Aorta (tissue), 5 donors: ENCODE data around the gene CRYBG2. TPM values are rescaled to one million over a fixed set of nuclear protein-coding genes. Genes with fewer than 3 reads are reported as not detected.

ENCODE experiments used
- ATAC-seq: fragments of 200-7000 bp; cut with Tn5 transposase; one replicate; pipeline ENCODE4 v1.9.1; 2022; ENCODE audit warnings: moderate library complexity; ENCODE audit not compliant: low FRiP score
- DNase-seq, 2 donors: peaks; one replicate each; pipeline ENCODE4 v3.0.0-alpha.2; 2020
- H3K27ac ChIP-seq, 2 donors: one replicate each; pipeline ENCODE4 v1.5.1; 2013; ENCODE audit warnings: low read length in 2 of 2, mild to moderate bottlenecking in 2 of 2, moderate library complexity in 2 of 2, control low read depth in 1 of 2, inconsistent platforms in 1 of 2, low read depth in 1 of 2
- H3K27me3 ChIP-seq, 2 donors: one replicate each; pipeline ENCODE4 v1.6.1; 2013; ENCODE audit warnings: control low read depth in 1 of 2, low read length in 1 of 2, mild to moderate bottlenecking in 1 of 2, moderate library complexity in 1 of 2; ENCODE audit not compliant: insufficient read depth in 2 of 2, control insufficient read depth in 1 of 2
- H3K36me3 ChIP-seq, 2 donors: one replicate each; pipeline ENCODE4 v1.6.1; 2013; ENCODE audit warnings: control low read depth in 1 of 2, low read length in 1 of 2, mild to moderate bottlenecking in 1 of 2; ENCODE audit not compliant: insufficient read depth in 2 of 2, control insufficient read depth in 1 of 2
- H3K4me1 ChIP-seq, 2 donors: one replicate each; pipeline ENCODE4 v1.6.1; 2013; ENCODE audit warnings: low read length in 2 of 2, control low read depth in 1 of 2, mild to moderate bottlenecking in 1 of 2, moderate library complexity in 1 of 2; ENCODE audit not compliant: insufficient read depth in 2 of 2, control insufficient read depth in 1 of 2
- H3K4me3 ChIP-seq, 2 donors: one replicate each; pipeline ENCODE4 v1.5.1; 2013; ENCODE audit warnings: low read length in 2 of 2, control low read depth in 1 of 2, mild to moderate bottlenecking in 1 of 2
- H3K9me3 ChIP-seq: one replicate; pipeline ENCODE4 v1.6.1; 2013; ENCODE audit warnings: mild to moderate bottlenecking, low read length; ENCODE audit not compliant: control insufficient read depth
- WGBS, 2 donors: extraction: QIAGEN DNeasy Blood & Tissue Kit; methylation state at CpG; one replicate each; pipeline ENCODE4 v1.1.7; 2013; 5-methylcytosine and 5-hydroxymethylcytosine counted together
- intact Hi-C, 2 donors: fragments of 100-400 bp; cut with DNase I; formaldehyde crosslinking; loops; one replicate each; pipeline versions ENCODE4 v1.14.2 to v1.15.0; 2022
- polyA plus RNA-seq, 2 donors: library from polyadenylated mRNA; stranded (reverse); fragments of 200-250 nt; gene quantifications; one replicate each; pipeline ENCODE4 v1.2.3, GENCODE V29; 2013
- total RNA-seq, 2 donors: library from RNA; stranded (reverse); fragmentation: NEBNext Ultra II Directional; extraction: Animal tissue kit (Norgen Biotek cat#: 25700); gene quantifications; one replicate each; pipeline ENCODE4 v1.2.1, GENCODE V29; 2021
- donor health status: healthy with polysubstance abuse.
- donor health status: Bipolar disorder and iron deficiency.
- donor health status: DM: no; HTN: no; CAD: no.
- donor health status: DM: no; HTN: no; CAD: no.
- donor health status: DM: yes; HTN: yes; CAD: no.

CRYBG2 gene
- total and polyA plus RNA-seq, 4 donors: 0.05 to 6.4 (median 0.27) TPM; not detected in 1

- Histone ChIP-seq H3K4me1 (no peaks in the 10 kb centered on the region), H3K36me3 (no peaks in the 10 kb centered on the region), H3K27me3 (no peaks in the 10 kb centered on the region), H3K9me3 (no peaks in the 10 kb centered on the region), H3K27ac (no peak overlapping the region), H3K4me3 (no peak overlapping the region)
- intact Hi-C loops: no loop called here
- DNase-seq (no peak), ATAC-seq (no peak)
- 83 to 84% methylated on average over 7 of the region's 7 CpGs for WGBS, 2 donors
Observed at GRCh38 chr1:26349188-26349876, 4.6 kb downstream of the CRYBG2 start.

- intact Hi-C loops: no loop called here
- 74 to 75% methylated on average over 10 of the region's 10 CpGs for WGBS, 2 donors
Observed at GRCh38 chr1:26346274-26347033, 7.5 kb downstream of the CRYBG2 start.

GRCh38 chr1:26345718-26346117 is 8.2 kb downstream of the CRYBG2 start:
- DNase-seq: no peak
- Histone ChIP-seq H3K4me3 (no peak overlapping the region), H3K4me1 (no peaks in the 10 kb centered on the region), H3K36me3 (no peaks in the 10 kb centered on the region), H3K9me3 (no peaks in the 10 kb centered on the region), H3K27me3 (no peaks in the 10 kb centered on the region), H3K27ac (no peak overlapping the region)
- intact Hi-C loops: no loop called here
- no peak for ATAC-seq
- WGBS, 2 donors: 82 to 86% methylated on average over 14 to 15 of the region's 15 CpGs

More at GRCh38 chr1:26346274-26347033, 7.5 kb downstream of the CRYBG2 start:
- DNase-seq: no peak
- no peak for ATAC-seq
- H3K36me3 ChIP-seq: no peaks in the 10 kb centered on the region
- H3K27me3 ChIP-seq: no peaks in the 10 kb centered on the region
- H3K27ac ChIP-seq: no peak overlapping the region
- no peak overlapping the region for H3K4me3 ChIP-seq
- no peaks in the 10 kb centered on the region for H3K9me3 ChIP-seq
- H3K4me1 ChIP-seq: no peaks in the 10 kb centered on the region

- Histone ChIP-seq H3K9me3 (no peaks in the 10 kb centered on the region), H3K36me3 (no peaks in the 10 kb centered on the region), H3K27me3 (no peaks in the 10 kb centered on the region), H3K27ac (no peak overlapping the region), H3K4me3 (no peak overlapping the region), H3K4me1 (no peaks in the 10 kb centered on the region)
- intact Hi-C loops: no loop called here
- DNase-seq (no peak), ATAC-seq (no peak)
- 90 to 92% methylated on average over 15 of the region's 15 CpGs for WGBS, 2 donors
Observed at GRCh38 chr1:26344147-26344920, 9.6 kb downstream of the CRYBG2 start.

- Histone ChIP-seq H3K27me3 (no peaks in the 10 kb centered on the region), H3K9me3 (no peaks in the 10 kb centered on the region), H3K4me1 (no peaks in the 10 kb centered on the region), H3K27ac (no peak overlapping the region), H3K36me3 (no peaks in the 10 kb centered on the region), H3K4me3 (no peak overlapping the region)
- 60 to 65% methylated on average over 4 of the region's 4 CpGs for WGBS, 2 donors
- intact Hi-C loops: no loop called here
- no peak for ATAC-seq
- no peak for DNase-seq
Observed at GRCh38 chr1:26340047-26340481, 13.9 kb downstream of the CRYBG2 start.

- Histone ChIP-seq H3K27me3 (no peaks in the 10 kb centered on the region), H3K4me1 (no peaks in the 10 kb centered on the region), H3K36me3 (no peaks in the 10 kb centered on the region), H3K27ac (no peak overlapping the region), H3K9me3 (no peaks in the 10 kb centered on the region), H3K4me3 (no peak overlapping the region)
- ATAC-seq (no peak), DNase-seq (no peak)
- intact Hi-C loops: no loop called here
- 80 to 83% methylated on average over 1 of the region's 1 CpG for whole genome bisulfite sequencing, 2 donors
Observed at GRCh38 chr1:26338670-26339069, 15.3 kb downstream of the CRYBG2 start.

- WGBS, 2 donors: 84 to 92% methylated on average over 4 of the region's 4 CpGs
- intact Hi-C loops: no loop called here
- Histone ChIP-seq H3K27me3 (no peaks in the 10 kb centered on the region), H3K36me3 (no peaks in the 10 kb centered on the region), H3K27ac (no peak overlapping the region), H3K4me1 (no peaks in the 10 kb centered on the region), H3K4me3 (no peak overlapping the region), H3K9me3 (no peaks in the 10 kb centered on the region)
- DNase-seq (no peak), ATAC-seq (no peak)
Observed at GRCh38 chr1:26337625-26338024, 16.3 kb downstream of the CRYBG2 start.

GRCh38 chr1:26337206-26337535 is 16.8 kb downstream of the CRYBG2 start:
- Histone ChIP-seq H3K27ac (no peak overlapping the region), H3K36me3 (no peaks in the 10 kb centered on the region), H3K9me3 (no peaks in the 10 kb centered on the region), H3K4me3 (no peak overlapping the region), H3K27me3 (no peaks in the 10 kb centered on the region), H3K4me1 (no peaks in the 10 kb centered on the region)
- ATAC-seq (no peak), DNase-seq (no peak)
- intact Hi-C loops: no loop called here
- 89 to 92% methylated on average over 7 of the region's 7 CpGs for WGBS, 2 donors
